ENCODE results near the gene ERF.

Gene ERF

DNA sequence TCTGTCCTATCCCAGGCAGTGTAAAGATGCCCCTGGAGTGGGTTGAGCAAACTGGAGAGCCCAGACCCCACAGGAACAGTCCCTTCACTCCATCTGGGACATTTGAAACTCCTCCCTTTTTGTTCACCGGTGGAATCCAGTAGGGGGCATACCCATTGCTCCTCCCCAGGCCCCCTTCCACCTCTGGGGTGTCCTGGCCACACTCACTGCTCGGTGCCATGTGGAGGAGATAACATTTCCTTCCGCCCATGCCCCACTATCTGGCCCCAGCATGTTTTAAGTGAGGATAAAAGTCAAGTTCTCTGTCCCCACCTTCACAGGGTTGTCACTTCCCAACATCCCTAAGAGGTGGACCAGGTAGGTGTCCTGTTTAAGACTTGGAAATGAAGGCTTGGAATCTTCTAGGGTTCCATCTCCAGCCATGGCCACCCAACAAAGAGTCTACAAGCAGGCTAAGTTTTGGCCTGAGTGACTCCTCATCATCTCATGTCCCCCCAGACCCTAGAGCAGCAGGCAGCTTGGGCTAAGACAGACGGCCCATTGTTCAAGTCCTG lies 25.6 kb downstream of the ERF start:
- TF ChIP-seq, protein P1, sequence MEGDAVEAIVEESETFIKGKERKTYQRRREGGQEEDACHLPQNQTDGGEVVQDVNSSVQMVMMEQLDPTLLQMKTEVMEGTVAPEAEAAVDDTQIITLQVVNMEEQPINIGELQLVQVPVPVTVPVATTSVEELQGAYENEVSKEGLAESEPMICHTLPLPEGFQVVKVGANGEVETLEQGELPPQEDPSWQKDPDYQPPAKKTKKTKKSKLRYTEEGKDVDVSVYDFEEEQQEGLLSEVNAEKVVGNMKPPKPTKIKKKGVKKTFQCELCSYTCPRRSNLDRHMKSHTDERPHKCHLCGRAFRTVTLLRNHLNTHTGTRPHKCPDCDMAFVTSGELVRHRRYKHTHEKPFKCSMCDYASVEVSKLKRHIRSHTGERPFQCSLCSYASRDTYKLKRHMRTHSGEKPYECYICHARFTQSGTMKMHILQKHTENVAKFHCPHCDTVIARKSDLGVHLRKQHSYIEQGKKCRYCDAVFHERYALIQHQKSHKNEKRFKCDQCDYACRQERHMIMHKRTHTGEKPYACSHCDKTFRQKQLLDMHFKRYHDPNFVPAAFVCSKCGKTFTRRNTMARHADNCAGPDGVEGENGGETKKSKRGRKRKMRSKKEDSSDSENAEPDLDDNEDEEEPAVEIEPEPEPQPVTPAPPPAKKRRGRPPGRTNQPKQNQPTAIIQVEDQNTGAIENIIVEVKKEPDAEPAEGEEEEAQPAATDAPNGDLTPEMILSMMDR (conservative IDR thresholded peaks at IDR 0.05; ENCODE audit: control insufficient read depth, insufficient read depth, low read depth, low read length) = no peak
- no peak overlapping the region for H3K4me3 ChIP-seq (ENCODE audit: control insufficient read depth, low read depth, low read length)
- DNase-seq (ENCODE audit: low read depth) = no peak

GRCh38 chr19:42228641-42229040 lies 26.3 kb downstream of the ERF start:
- H3K4me3 ChIP-seq (ENCODE audit: control insufficient read depth, low read depth, low read length) = no peak overlapping the region
- no peak for DNase-seq (ENCODE audit: low read depth)
- TF ChIP-seq, protein P1 (conservative IDR thresholded peaks at IDR 0.05; ENCODE audit: control insufficient read depth, insufficient read depth, low read depth, low read length) = no peak

- peak; percentile 45 for DNase-seq (ENCODE audit: low read depth)
- TF ChIP-seq, protein P1 (conservative IDR thresholded peaks at IDR 0.05; ENCODE audit: control insufficient read depth, insufficient read depth, low read depth, low read length) = no peak
- no peak overlapping the region for H3K4me3 ChIP-seq (ENCODE audit: control insufficient read depth, low read depth, low read length)
Measured at GRCh38 chr19:42226886-42227285, 28.0 kb downstream of the ERF start.

- TF ChIP-seq, protein P1 (conservative IDR thresholded peaks at IDR 0.05; ENCODE audit: control insufficient read depth, insufficient read depth, low read depth, low read length) = no peak
- H3K4me3 ChIP-seq (ENCODE audit: control insufficient read depth, low read depth, low read length) = no peak overlapping the region
- no peak for DNase-seq (ENCODE audit: low read depth)
Measured at GRCh38 chr19:42225718-42226292, 29.1 kb downstream of the ERF start.

DNA sequence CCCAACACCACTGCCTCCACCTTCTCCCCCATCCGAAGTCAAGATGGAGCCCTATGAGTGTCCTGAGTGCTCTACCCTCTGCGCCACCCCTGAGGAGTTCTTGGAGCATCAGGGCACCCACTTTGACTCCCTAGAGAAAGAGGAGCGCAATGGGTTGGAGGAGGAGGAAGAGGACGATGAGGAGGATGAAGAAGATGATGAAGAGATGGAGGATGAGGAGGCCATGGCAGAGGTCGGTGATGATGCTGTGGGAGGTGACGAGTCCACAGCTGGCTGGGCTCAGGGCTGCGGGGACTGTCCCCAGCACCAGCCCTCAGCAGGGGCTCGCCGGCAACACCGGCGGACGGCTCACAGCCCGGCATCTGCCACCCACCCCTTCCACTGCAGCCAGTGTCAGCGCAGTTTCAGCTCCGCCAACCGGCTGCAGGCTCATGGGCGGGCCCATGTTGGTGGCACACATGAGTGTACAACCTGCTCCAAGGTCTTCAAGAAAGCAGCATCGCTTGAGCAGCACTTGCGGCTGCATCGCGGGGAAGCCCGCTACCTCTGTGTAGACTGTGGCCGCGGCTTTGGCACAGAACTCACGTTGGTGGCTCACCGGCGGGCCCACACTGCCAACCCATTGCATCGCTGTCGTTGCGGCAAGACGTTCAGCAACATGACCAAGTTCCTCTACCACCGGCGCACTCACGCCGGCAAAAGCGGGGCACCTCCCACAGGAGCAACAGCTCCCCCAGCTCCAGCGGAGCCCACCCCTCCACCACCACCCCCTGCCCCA lies 29.8 kb downstream of the ERF start:
- TF ChIP-seq, protein P1 (conservative IDR thresholded peaks at IDR 0.05; ENCODE audit: control insufficient read depth, insufficient read depth, low read depth, low read length) = no peak
- DNase-seq (ENCODE audit: low read depth) = no peak
- no peak overlapping the region for H3K4me3 ChIP-seq (ENCODE audit: control insufficient read depth, low read depth, low read length)

DNA sequence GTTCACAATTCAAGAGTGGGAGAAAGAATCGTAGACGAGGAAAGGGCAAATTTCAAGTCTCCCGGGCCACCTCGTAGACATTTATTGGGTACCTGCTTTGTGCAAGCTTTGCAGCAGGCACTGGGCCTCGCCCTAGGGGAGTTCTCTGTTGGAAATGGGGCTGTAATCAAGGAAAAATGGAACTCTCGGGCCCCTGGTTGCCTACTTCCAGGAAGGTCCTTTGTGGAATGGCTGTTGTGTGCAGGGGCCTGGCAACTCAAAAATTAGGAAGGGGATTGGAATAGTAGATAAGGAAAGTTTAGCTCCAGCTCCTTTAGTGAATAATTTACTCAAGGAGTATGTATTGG lies 34.2 kb downstream of the ERF start:
- H3K4me3 ChIP-seq (ENCODE audit: control insufficient read depth, low read depth, low read length) = peak overlapping the region; percentile 97
- TF ChIP-seq, protein P1 (conservative IDR thresholded peaks at IDR 0.05; ENCODE audit: control insufficient read depth, insufficient read depth, low read depth, low read length) = no peak
- DNase-seq (ENCODE audit: low read depth) = no peak

All from fibroblast of mammary gland (primary cell).